HG02588 (cell line): ENCODE measurements around the gene METTL2A.
"Not testable (repeated sequence)": the region's sequence is repeated elsewhere in the genome, so short reads cannot be mapped to it uniquely, and the experiment has no call there.

Experiments
- ATAC-seq: cut with Tn5 transposase; IDR thresholded peaks from one replicate; pipeline ENCODE4 v1.9.1; 2021; ENCODE audit warnings: mild to moderate bottlenecking, moderate library complexity; ENCODE audit not compliant: unreplicated experiment

METTL2A gene

GRCh38 chr17:62470666-62471379 is 47.1 kb downstream of the METTL2A start:
- not testable (repeated sequence) for ATAC-seq

DNA sequence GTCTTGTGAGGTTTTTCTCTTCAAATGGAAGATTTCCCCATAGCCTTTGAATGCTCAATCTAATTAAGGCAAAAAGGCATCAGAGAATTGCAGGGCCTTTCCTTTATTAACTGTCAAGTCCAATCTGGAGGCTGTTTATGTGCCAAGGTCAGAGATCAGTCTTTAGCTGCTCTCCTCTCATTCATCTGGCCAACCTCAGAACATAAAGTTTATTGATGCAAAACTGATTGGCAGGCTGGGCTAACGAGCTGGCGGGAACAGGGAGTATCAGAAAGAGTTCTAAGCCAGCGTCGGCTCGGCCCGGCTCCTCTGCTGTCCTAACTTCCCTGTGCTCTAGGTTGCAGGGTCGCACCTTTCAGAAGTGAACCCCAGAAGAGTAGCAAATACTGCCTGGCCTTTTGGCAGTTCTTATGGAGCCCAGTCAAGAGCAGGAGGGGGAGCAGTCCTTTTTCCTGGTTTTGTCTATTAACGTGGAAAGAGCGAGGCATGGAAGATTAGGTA is 47.7 kb downstream of the METTL2A start:
- ATAC-seq: not testable (repeated sequence)

DNA sequence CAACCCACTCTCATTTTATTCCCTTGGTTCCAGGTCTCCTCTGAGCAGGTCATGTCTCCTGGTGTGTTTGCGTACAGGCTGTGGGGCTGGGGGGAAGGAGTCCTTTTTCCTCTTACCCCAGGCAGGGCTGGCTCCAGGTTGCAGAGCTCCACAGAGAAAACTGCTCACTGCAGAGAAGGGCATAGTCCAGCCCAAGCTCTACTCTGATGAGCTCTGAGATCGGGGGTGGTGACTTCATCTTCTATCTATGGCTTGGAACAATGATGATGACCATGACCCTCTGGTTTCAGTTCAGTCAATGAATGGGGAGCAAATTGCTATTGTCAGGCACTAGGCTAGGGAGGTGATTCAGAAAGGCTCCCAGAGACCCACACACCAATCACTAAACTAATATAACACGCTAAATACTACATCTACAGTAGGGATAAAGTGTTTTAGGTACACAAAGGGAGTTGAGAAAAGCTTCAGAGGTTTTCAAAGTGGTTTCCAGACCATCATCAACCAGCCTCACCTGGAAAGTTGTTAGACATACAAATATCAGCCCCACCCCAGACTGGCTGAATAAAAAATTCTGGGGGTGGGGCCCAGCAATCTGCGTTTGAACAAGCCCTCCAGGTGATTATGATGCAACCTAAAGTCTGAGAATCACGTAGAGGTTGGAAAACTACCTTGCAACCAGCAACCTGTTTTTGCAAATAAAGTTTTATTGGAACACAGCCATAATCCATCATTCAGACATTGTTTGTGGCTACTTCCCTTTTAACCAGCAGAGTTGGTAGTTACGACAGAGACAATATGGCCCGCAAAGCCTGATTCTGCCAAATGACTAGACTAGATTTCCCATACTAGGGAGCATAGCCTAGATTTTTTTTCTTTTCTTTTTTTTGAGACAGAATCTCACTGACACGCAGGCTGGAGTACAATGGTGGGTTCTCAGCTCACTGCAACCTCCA is 49.6 kb downstream of the METTL2A start:
- ATAC-seq: not testable (repeated sequence)

GRCh38 chr17:62477111-62477510 is 53.4 kb downstream of the METTL2A start:
- ATAC-seq: not testable (repeated sequence)

DNA sequence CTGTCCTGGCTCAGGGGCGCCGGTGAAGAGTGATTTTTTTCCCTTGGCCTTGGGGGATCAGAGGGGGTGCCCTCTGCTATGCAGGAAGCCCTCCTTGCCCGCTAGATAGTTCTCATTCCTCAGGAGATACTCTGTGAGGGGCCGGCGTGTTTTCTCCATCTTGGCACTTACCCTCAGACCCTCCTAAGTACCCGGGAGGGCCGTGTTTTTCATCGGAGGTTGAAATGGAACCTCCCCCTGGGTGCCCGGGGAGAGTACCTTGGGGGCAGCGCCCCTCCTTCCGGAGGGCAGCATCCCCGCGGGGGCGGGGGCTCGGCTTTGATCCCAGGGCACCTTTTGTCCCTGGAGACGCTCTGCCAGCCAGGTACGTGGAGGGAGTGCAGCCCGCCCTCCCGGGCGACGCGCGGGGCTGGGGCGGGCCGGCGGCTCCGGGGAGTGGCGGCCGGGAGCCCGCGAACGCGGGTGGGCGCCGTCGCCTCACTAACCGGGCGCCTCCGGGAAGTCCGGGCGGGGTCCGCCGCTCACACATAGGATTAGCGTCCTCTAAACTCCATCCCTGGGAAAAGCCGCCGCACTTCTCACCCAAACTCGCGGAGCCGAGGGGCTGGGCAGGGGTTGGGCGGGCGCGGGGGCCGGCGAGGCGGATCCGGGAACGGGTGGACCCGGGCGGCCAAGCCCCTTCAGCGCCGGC is 54.2 kb downstream of the METTL2A start:
- ATAC-seq: peak; percentile 20

GRCh38 chr17:62478424-62478879 is 54.8 kb downstream of the METTL2A start, which contains the start of gene TLK2:
TSS of gene TLK2 (plus strand) at chr17:62478825. CDS start at chr17:62481126, 2,301 bp downstream.
- ATAC-seq: peak; percentile 76

DNA sequence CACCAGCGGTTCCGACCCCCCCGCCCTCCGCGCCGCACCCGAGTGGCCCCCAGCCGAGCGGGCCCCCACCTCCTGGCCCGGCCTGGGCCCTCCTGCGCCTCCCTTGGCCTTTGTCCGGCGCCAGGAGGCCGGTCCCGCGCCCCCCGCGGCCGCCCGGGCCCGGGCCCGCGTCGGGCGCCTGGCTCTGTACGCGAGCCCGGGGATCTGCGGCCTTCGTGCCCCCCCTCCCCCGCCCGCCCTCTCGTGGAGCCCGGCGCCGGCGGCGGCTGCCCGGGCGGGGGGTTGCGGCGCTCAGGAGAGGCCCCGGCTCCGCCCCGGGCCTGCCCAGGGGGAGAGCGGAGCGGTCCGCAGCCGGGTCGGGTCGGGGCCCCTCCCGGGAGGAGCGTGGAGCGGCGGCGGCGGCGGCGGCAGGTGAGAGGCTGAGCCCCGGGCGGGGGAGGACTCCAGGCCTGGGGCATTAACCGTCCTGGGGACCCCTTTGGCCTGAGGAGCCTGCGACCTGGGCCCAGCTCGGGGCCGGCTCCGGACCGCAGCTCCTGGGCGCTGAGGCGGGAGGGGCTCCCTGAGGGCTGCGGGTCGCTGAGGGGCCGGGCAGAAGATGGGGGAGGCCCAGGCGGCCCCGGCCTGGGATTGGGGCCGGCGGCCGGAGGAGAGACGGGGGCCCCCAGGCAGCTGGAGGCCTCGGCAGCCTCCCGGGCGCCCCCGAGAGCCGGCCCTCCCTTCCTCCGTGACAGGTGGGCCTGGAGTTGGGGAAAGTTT is 55.4 kb downstream of the METTL2A start:
- ATAC-seq: peak; percentile 37

- ATAC-seq: not testable (repeated sequence)
These were observed 56.1 kb downstream of the METTL2A start for GRCh38 chr17:62479639-62480258.

- ATAC-seq: not testable (repeated sequence)
These were observed 58.9 kb downstream of the METTL2A start for GRCh38 chr17:62482553-62482952.

DNA sequence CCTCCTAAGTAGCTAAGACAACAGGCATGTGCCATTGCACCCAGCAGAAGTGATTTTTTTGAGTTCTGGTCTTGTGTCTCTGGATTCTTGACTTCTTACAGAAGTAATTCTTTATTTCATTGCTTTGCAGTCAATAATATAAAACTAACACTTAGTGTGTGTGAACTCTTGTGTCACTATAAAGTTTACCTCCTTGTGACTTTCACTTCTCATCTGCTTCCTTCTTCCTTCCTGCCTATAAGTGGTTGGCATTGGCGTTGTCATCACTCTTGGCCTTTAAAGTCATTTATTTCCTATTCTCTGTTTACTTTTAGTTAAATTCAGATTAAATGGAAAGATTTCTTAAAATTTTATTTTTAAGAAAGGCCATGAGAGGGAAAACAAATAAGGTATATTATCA is 67.3 kb downstream of the METTL2A start:
- ATAC-seq: not testable (repeated sequence)

DNA sequence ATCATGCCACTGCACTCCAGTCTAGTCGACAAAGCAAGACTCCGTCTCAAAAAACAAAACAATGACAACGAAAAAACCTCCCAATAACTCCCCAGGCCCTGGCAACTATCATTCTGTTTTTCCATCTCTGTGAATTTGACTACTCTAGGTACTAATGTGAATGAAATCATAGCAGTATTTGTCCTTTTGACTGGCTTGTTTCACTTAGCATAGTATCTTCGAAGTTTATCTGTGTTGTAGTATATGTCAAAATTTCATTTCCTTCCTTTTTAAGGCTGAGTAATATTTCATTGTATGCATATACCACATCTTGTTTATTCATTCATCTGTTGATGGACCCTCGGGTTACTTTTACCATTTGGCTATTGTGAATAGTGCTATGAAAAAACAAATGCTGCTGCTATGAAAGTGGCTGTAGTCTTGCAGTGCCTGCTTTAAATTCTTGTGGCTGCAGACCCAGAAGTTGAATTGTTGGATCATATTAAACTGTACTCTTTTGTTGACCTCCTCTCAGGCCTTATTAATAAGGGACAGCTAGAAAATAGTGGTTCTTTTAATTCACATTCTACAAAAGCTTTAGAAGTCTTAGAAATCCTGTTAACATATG is 69.5 kb downstream of the METTL2A start:
- not testable (repeated sequence) for ATAC-seq

- ATAC-seq: not testable (repeated sequence)
These were observed 70.4 kb downstream of the METTL2A start for GRCh38 chr17:62494073-62494472.

- not testable (repeated sequence) for ATAC-seq
These were observed 72.6 kb downstream of the METTL2A start for GRCh38 chr17:62496344-62496743.

DNA sequence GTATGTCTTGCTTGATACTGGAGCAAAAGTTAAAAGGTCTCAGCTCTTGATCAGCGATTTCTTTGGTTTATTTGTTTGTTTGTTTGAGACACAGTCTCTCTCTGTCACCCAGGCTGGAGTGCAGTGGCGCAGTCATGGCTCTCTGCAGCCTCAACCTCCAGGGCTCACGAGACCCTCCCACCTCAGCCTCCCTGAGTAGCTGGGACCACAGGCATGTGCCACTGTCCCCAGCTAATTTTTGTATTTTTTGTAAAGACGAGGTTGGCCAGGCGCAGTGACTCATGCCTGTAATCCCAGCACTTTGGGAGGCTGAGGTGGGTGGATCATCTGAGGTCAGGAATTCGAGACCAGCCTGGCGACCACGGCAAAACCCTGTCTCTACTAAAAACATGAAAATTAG is 75.1 kb downstream of the METTL2A start:
- ATAC-seq: not testable (repeated sequence)
